B cell (primary cell): Measurements from ENCODE around the gene RAB3A. TPM values are rescaled to one million over a fixed set of nuclear protein-coding genes. Genes with fewer than 3 reads are reported as not detected.

Source experiments
- ATAC-seq: fragments of 200-7000 bp; cut with Tn5 transposase; one replicate; pipeline ENCODE4 v1.10.0; 2021; ENCODE audit warnings: low read depth, mild to moderate bottlenecking, moderate number of reproducible peaks, moderate library complexity
- CTCF ChIA-PET: fragments of 350-600 bp; sonication (Branson Sonifier 250); formaldehyde crosslinking; loops from one replicate; lab custom pipeline; 2021; ENCODE audit warnings: antibody characterized with exemption, inconsistent platforms; lab: Charles Lee
- POLR2A ChIA-PET: fragments of 350-600 bp; sonication (Branson Sonifier 250); formaldehyde crosslinking; loops from one replicate; lab custom pipeline; 2021; ENCODE audit warnings: antibody characterized with exemption; lab: Charles Lee
- DNase-seq: peaks from one replicate; pipeline ENCODE4 v3.0.0; 2013
- H2AFZ ChIP-seq: 2 replicates; pipeline ENCODE4 v1.6.1; 2012; ENCODE audit warnings: mild to moderate bottlenecking, low read depth, low read length; ENCODE audit not compliant: insufficient read depth, poor library complexity, severe bottlenecking
- H3K27ac ChIP-seq, 2 donors: 1 replicate in 1 of 2; 2 replicates in 1 of 2; pipeline ENCODE4 v1.5.1; 2012 to 2013; ENCODE audit warnings: low read length in 2 of 2, mild to moderate bottlenecking in 2 of 2, moderate library complexity in 1 of 2
- H3K27me3 ChIP-seq, 4 experiments: fragments of 200-600 bp in 1 of 4; sonication (generic) in 1 of 4; replicated peaks in 1 of 4; 1 replicate in 2 of 4; 2 replicates in 2 of 4; pipeline versions ENCODE4 v1.6.1 to v1.7.0; 2013 to 2016; ENCODE audit warnings: low read length in 3 of 4, mild to moderate bottlenecking in 2 of 4, mixed read lengths in 1 of 4, moderate library complexity in 1 of 4; ENCODE audit not compliant: insufficient read depth in 4 of 4, control insufficient read depth in 3 of 4; ENCODE audit errors: control extremely low read depth in 1 of 4
- H3K36me3 ChIP-seq, 2 experiments: replicated peaks in 1 of 2; 1 replicate in 1 of 2; 2 replicates in 1 of 2; pipeline versions ENCODE4 v1.6.1 to v1.7.1; 2013; ENCODE audit warnings: low read length in 1 of 2; ENCODE audit not compliant: insufficient read depth in 2 of 2, control insufficient read depth in 1 of 2; ENCODE audit errors: control extremely low read depth in 1 of 2, extremely low read depth in 1 of 2
- H3K4me1 ChIP-seq, 2 donors: fragments of 200-600 bp in 1 of 2; sonication (generic) in 1 of 2; 1 replicate in 1 of 2; 2 replicates in 1 of 2; pipeline versions ENCODE4 v1.5.1 to v1.6.1; 2013 to 2017; ENCODE audit warnings: low read length in 2 of 2; ENCODE audit not compliant: control insufficient read depth in 2 of 2, insufficient read depth in 2 of 2
- H3K4me2 ChIP-seq: replicated peaks from 2 replicates; pipeline ENCODE3; 2012; ENCODE audit warnings: mild to moderate bottlenecking, low read depth, low read length; ENCODE audit not compliant: poor library complexity, severe bottlenecking
- H3K4me3 ChIP-seq, 5 experiments: fragments of 200-600 bp in 1 of 5; sonication (generic) in 1 of 5; 1 replicate in 3 of 5; 2 replicates in 2 of 5; pipeline versions ENCODE4 v1.5.1 to v1.7.0; 2011 to 2016; ENCODE audit warnings: low read length in 4 of 5, mild to moderate bottlenecking in 4 of 5, low read depth in 2 of 5, control low read depth in 1 of 5, moderate library complexity in 1 of 5; ENCODE audit not compliant: insufficient read depth in 1 of 5; ENCODE audit errors: control extremely low read depth in 1 of 5, extremely low read depth in 1 of 5
- H3K79me2 ChIP-seq: fragments of 200-600 bp; sonication (generic); one replicate; pipeline ENCODE4 v1.6.0; 2016; ENCODE audit warnings: low read length; ENCODE audit not compliant: control insufficient read depth, insufficient read depth
- H3K9ac ChIP-seq: fragments of 200-600 bp; sonication (generic); 2 replicates; pipeline ENCODE4 v1.6.1; 2017; ENCODE audit warnings: mild to moderate bottlenecking, low read length, moderate library complexity
- H3K9me3 ChIP-seq, 3 donors: one replicate each; pipeline versions ENCODE4 v1.6.1 to v1.7.1; 2013; ENCODE audit warnings: low read length in 2 of 3; ENCODE audit not compliant: control insufficient read depth in 2 of 3, insufficient read depth in 1 of 3; ENCODE audit errors: control extremely low read depth in 1 of 3
- H4K20me1 ChIP-seq: 2 replicates; pipeline ENCODE4 v1.6.0; 2012; ENCODE audit warnings: mild to moderate bottlenecking, low read length; ENCODE audit not compliant: insufficient read depth, control insufficient read depth, poor library complexity, severe bottlenecking
- H3K27ac Mint-ChIP-seq: one replicate; pipeline ENCODE4 v1.8.0; 2021; ENCODE audit warnings: mixed read lengths
- H3K27me3 Mint-ChIP-seq: one replicate; pipeline ENCODE4 v1.8.0; 2021; ENCODE audit warnings: mixed read lengths
- H3K4me1 Mint-ChIP-seq: one replicate; pipeline ENCODE4 v1.8.0; 2021; ENCODE audit warnings: mixed read lengths
- H3K4me3 Mint-ChIP-seq: one replicate; pipeline ENCODE4 v1.8.0; 2021; ENCODE audit warnings: mixed read lengths
- H3K9me3 Mint-ChIP-seq: one replicate; pipeline ENCODE4 v1.8.0; 2022; ENCODE audit warnings: mixed read lengths; ENCODE audit not compliant: insufficient read depth
- EZH2 ChIP-seq: IDR thresholded peaks from 2 replicates; pipeline ENCODE4 v1.6.1; 2012; ENCODE audit warnings: borderline replicate concordance, low read depth, mild to moderate bottlenecking, moderate library complexity, low read length; ENCODE audit not compliant: insufficient read depth, poor library complexity, severe bottlenecking
- WGBS: methylation state at CpG from one replicate; pipeline ENCODE4 v1.1.5; 2013; ENCODE audit warnings: missing lambda C conversion rate; ENCODE audit not compliant: insufficient coverage; 5-methylcytosine and 5-hydroxymethylcytosine counted together
- intact Hi-C: fragments of 100-400 bp; cut with micrococcal nuclease; formaldehyde crosslinking; loops from one replicate; pipeline ENCODE4 v1.10.0; 2022
- polyA plus RNA-seq: library from polyadenylated mRNA; depleted of rRNA; stranded (reverse); fragments of >200 nt; gene quantifications from 2 replicates; pipeline ENCODE4 v1.2.3, GENCODE V29; 2012
- total RNA-seq, 2 donors: library from RNA; stranded (reverse); fragments of 120-200 nt in 1 of 2; gene quantifications; 1 replicate in 1 of 2; 2 replicates in 1 of 2; pipeline versions ENCODE4 v1.2.3 to v1.2.4, GENCODE V29; 2013 to 2022
- TF ChIP-seq, protein P1 (sequence below): fragments of 200-600 bp; IDR thresholded peaks from one replicate; pipeline ENCODE4 v1.8.0; 2022; ENCODE audit warnings: antibody characterized with exemption, mild to moderate bottlenecking

The RAB3A gene
- total and polyA plus RNA-seq, 2 donors (not counting 1 experiment from before 2014, with no cell fraction given), result 7.7 to 10.4 TPM

DNA sequence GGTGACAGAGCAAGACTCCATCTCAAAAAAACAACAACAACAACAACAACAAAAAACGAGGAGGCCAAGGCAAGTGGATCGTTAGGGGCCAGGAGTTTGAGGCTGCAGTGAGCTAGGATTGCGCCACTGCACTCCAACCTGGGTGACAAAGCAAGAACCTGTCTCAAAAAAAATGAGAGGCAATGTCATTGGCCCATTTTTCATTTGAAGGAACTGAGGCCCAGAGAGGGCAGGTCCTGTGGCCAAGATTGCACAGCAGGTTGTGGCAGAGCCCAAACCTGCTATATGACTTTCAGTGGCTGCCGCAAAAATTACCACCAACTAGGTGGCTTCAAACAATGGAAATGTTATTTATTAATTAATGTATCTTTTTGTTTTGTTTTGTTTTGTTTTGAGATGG lies 45.4 kb downstream of the RAB3A start:
- no peak overlapping the region for H2AFZ ChIP-seq
- no peak overlapping the region for H3K4me3 ChIP-seq
- no peaks in the 10 kb centered on the region for H3K9me3 Mint-ChIP-seq
- H3K27me3 Mint-ChIP-seq, result no peaks in the 10 kb centered on the region
- CTCF ChIA-PET, result interaction anchor here (1.0 kb wide), 1 partner anchor 10 kb away, joined by 3 read pairs; no protein-coding TSS in a partner anchor
- peaks cover 0 to 14% of the 10 kb centered on the region in 2 experiments for H3K36me3 ChIP-seq
- POLR2A ChIA-PET, result interaction anchor here (0.6 kb wide), 1 partner anchor 97 kb away, joined by 4 read pairs; a partner anchor contains a TSS
- H3K4me1 Mint-ChIP-seq, result peaks cover 23% of the 10 kb centered on the region
- DNase-seq, result no peak
- no peaks in the 10 kb centered on the region for H3K27me3 ChIP-seq
- no peak for ATAC-seq
- peaks cover 18% of the 10 kb centered on the region for H3K79me2 ChIP-seq
- no peak overlapping the region for H3K9ac ChIP-seq
- WGBS, result 69% methylated on average over 3 of the region's 4 CpGs
- H3K4me3 Mint-ChIP-seq, result no peak overlapping the region
- H3K9me3 ChIP-seq, result no peaks in the 10 kb centered on the region
- H3K4me1 ChIP-seq, result peaks cover 22 to 30% of the 10 kb centered on the region in 2 donors
- no peak overlapping the region for H3K27ac Mint-ChIP-seq
- intact Hi-C loops, result no loop called here
- TF ChIP-seq EZH2, result no peak
- TF ChIP-seq, protein P1, sequence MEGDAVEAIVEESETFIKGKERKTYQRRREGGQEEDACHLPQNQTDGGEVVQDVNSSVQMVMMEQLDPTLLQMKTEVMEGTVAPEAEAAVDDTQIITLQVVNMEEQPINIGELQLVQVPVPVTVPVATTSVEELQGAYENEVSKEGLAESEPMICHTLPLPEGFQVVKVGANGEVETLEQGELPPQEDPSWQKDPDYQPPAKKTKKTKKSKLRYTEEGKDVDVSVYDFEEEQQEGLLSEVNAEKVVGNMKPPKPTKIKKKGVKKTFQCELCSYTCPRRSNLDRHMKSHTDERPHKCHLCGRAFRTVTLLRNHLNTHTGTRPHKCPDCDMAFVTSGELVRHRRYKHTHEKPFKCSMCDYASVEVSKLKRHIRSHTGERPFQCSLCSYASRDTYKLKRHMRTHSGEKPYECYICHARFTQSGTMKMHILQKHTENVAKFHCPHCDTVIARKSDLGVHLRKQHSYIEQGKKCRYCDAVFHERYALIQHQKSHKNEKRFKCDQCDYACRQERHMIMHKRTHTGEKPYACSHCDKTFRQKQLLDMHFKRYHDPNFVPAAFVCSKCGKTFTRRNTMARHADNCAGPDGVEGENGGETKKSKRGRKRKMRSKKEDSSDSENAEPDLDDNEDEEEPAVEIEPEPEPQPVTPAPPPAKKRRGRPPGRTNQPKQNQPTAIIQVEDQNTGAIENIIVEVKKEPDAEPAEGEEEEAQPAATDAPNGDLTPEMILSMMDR, result no peak
- peaks cover 17% of the 10 kb centered on the region for H4K20me1 ChIP-seq
- no peak overlapping the region for H3K27ac ChIP-seq
- no peak overlapping the region for H3K4me2 ChIP-seq

DNA sequence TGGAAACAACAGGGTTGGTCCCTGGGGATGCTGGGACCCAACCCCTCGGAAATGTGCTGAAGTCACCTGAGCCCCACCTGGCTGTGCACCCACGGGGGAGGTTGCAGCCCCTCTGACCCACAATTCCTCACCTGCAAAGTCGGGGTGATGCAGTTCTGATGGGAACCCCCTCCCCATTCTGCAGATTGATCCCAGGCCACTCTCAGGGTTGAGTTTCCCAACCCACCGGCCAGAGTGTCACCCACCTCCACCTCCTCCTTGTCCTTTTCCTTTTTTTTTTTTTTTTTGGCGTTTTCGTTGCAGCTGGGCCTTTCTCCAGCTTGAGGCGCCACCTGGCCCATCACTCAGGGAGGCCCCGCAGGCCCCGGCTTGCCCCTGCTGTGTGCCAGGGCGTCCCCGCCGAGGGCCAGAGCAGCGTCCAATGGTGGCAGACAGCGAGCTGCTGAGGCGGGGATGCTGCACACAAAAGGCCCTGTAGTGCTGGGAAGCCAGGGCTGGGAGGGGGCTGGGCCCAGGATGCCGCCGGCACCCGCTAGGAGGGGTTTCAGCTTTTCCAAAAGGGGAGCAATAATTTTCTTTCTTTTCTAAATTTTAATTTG lies 46.3 kb downstream of the RAB3A start:
- no peaks in the 10 kb centered on the region for H3K27me3 ChIP-seq
- H3K4me1 ChIP-seq, result peaks cover 22 to 32% of the 10 kb centered on the region in 2 donors
- Mint-ChIP-seq H3K27ac (no peak overlapping the region), H3K27me3 (no peaks in the 10 kb centered on the region), H3K4me3 (no peak overlapping the region), H3K9me3 (no peaks in the 10 kb centered on the region), H3K4me1 (peaks cover 24% of the 10 kb centered on the region)
- H3K27ac ChIP-seq, result no peak overlapping the region
- no peak overlapping the region for H3K4me2 ChIP-seq
- intact Hi-C loops, result no loop called here
- DNase-seq (no peak), ATAC-seq (no peak)
- peaks cover 17% of the 10 kb centered on the region for H4K20me1 ChIP-seq
- no peaks in the 10 kb centered on the region for H3K9me3 ChIP-seq
- H3K4me3 ChIP-seq, result no peak overlapping the region
- no peak overlapping the region for H3K9ac ChIP-seq
- TF ChIP-seq, protein P1, result no peak
- TF ChIP-seq EZH2, result no peak
- H3K36me3 ChIP-seq, result peaks cover 0 to 6% of the 10 kb centered on the region in 2 experiments
- ChIA-PET POLR2A (interaction anchor here (0.6 kb wide), 1 partner anchor 98 kb away, joined by 4 read pairs; a partner anchor contains a TSS), CTCF (interaction anchor here (0.6 kb wide), 1 partner anchor 88 kb away, joined by 3 read pairs; no protein-coding TSS in a partner anchor)
- no peak overlapping the region for H2AFZ ChIP-seq
- H3K79me2 ChIP-seq, result peaks cover 18% of the 10 kb centered on the region
- 75% methylated on average over 12 of the region's 18 CpGs for WGBS
